ENCODE data around the gene CD9. TPM values are rescaled to one million over a fixed set of nuclear protein-coding genes. Genes with fewer than 3 reads are reported as not detected.

CD9 gene
- total RNA-seq, 1 donor from 2014 or later, result 6.0 TPM

DNA sequence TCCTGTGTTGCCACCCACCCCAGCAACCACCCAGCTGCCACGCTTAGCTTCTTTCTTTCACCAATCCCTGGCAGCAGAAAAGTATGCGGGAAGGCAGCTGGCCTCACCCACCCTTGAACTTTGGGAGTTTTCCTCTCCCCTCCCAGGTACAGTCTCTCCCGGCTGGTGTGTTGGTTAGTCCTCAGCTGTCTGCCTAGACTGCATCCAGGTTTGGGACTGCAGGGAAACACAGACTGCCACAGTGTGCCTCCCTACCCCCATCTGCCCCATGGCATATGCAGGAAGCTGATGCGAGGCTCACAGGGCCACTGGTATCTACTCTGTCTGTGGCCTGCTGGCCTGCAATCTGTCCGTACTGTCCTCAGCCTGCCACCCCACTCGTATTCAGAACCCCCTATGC lies 2.1 kb downstream of the CD9 start:
- H3K27ac Mint-ChIP-seq, result no peak overlapping the region
- TF ChIP-seq, protein P1, sequence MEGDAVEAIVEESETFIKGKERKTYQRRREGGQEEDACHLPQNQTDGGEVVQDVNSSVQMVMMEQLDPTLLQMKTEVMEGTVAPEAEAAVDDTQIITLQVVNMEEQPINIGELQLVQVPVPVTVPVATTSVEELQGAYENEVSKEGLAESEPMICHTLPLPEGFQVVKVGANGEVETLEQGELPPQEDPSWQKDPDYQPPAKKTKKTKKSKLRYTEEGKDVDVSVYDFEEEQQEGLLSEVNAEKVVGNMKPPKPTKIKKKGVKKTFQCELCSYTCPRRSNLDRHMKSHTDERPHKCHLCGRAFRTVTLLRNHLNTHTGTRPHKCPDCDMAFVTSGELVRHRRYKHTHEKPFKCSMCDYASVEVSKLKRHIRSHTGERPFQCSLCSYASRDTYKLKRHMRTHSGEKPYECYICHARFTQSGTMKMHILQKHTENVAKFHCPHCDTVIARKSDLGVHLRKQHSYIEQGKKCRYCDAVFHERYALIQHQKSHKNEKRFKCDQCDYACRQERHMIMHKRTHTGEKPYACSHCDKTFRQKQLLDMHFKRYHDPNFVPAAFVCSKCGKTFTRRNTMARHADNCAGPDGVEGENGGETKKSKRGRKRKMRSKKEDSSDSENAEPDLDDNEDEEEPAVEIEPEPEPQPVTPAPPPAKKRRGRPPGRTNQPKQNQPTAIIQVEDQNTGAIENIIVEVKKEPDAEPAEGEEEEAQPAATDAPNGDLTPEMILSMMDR (IDR thresholded peaks at IDR 0.05; ENCODE audit: unreplicated experiment), result no peak

GRCh38 chr12:6202846-6203245 lies 2.6 kb downstream of the CD9 start:
- Mint-ChIP-seq H3K4me1 (ENCODE audit: low read depth) (peaks cover 27% of the 10 kb centered on the region), H3K27me3 (peaks cover 78% of the 10 kb centered on the region), H3K27ac (no peak overlapping the region)

More for the DNA sequence above, 2.1 kb downstream of the CD9 start:
- Mint-ChIP-seq H3K4me3 (ENCODE audit: low read depth) (no peak overlapping the region), H3K4me1 (ENCODE audit: low read depth) (peaks cover 26% of the 10 kb centered on the region), H3K36me3 (ENCODE audit: insufficient read depth) (no peaks in the 10 kb centered on the region), H3K27me3 (peaks cover 78% of the 10 kb centered on the region), H3K9me3 (ENCODE audit: low read depth) (no peaks in the 10 kb centered on the region)
- no peak for DNase-seq (ENCODE audit: low spot score, unreplicated experiment)

DNA sequence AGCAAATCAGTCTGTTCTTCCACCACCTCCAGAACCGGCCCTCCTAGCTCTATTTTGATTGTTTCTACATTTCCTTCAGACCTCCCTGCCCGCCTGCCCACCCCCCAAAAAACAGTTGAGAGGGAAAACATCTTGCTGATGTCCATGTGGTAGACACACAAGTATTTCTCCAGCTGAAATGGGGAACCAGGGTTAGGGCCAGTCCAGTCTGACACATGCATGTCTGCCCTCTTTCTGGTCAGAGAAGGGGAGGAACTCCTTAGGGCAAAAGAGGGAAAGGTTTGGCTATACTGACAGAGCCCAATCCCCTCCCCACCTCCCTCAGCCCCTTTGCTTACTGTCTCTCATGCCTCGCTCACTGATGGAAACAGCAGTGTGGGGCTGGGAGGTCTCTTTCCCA lies 3.4 kb downstream of the CD9 start:
- Mint-ChIP-seq H3K27me3 (peaks cover 71% of the 10 kb centered on the region), H3K36me3 (ENCODE audit: insufficient read depth) (no peaks in the 10 kb centered on the region), H3K27ac (no peak overlapping the region), H3K4me3 (ENCODE audit: low read depth) (no peak overlapping the region), H3K4me1 (ENCODE audit: low read depth) (peaks cover 19% of the 10 kb centered on the region), H3K9me3 (ENCODE audit: low read depth) (no peaks in the 10 kb centered on the region)
- DNase-seq (ENCODE audit: low spot score, unreplicated experiment), result no peak
- TF ChIP-seq, protein P1 (IDR thresholded peaks at IDR 0.05; ENCODE audit: unreplicated experiment), result no peak

More at GRCh38 chr12:6202846-6203245, 2.6 kb downstream of the CD9 start:
- no peak for DNase-seq (ENCODE audit: low spot score, unreplicated experiment)
- TF ChIP-seq, protein P1 (IDR thresholded peaks at IDR 0.05; ENCODE audit: unreplicated experiment), result no peak
- Mint-ChIP-seq H3K36me3 (ENCODE audit: insufficient read depth) (no peaks in the 10 kb centered on the region), H3K4me3 (ENCODE audit: low read depth) (no peak overlapping the region), H3K9me3 (ENCODE audit: low read depth) (no peaks in the 10 kb centered on the region)

DNA sequence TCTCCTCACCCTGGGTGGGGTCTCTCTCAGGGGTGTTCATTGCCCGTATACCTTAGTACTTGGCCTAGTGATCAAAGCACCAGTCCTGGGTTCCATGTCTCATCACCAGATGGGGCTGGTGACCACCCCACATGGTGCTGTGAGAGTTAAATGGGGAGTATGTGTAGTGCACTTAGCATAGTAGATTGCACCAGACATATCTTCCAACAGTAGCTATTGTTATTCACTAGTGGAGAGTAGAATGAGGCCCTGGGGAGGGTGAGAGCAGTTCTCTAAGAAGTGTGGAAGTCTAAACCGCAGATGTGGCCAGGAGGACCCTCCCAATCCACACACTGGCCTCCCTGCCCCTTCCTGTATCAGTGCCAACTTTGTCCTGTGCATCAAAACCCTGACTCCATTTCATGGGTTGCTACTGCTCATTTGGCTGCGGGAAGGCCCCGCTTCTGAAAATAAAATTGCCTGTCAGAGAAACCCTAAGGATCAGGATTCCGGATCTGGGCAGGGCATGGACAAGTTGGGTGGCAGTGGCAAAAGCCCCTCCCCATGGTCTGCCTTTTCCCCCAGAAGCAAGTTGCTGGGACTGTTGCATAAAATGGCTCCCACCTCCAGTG lies 4.4 kb downstream of the CD9 start:
- H3K4me1 Mint-ChIP-seq (ENCODE audit: low read depth), result peaks cover 9% of the 10 kb centered on the region
- TF ChIP-seq, protein P1 (IDR thresholded peaks at IDR 0.05; ENCODE audit: unreplicated experiment), result no peak
- no peak overlapping the region for H3K27ac Mint-ChIP-seq
- peaks cover 64% of the 10 kb centered on the region for H3K27me3 Mint-ChIP-seq
- no peak overlapping the region for H3K4me3 Mint-ChIP-seq (ENCODE audit: low read depth)
- no peaks in the 10 kb centered on the region for H3K9me3 Mint-ChIP-seq (ENCODE audit: low read depth)
- no peaks in the 10 kb centered on the region for H3K36me3 Mint-ChIP-seq (ENCODE audit: insufficient read depth)
- DNase-seq (ENCODE audit: low spot score, unreplicated experiment), result no peak

GRCh38 chr12:6205144-6205539 lies 4.9 kb downstream of the CD9 start:
- H3K27me3 Mint-ChIP-seq, result peaks cover 65% of the 10 kb centered on the region
- no peak overlapping the region for H3K4me3 Mint-ChIP-seq (ENCODE audit: low read depth)
- TF ChIP-seq, protein P1 (IDR thresholded peaks at IDR 0.05; ENCODE audit: unreplicated experiment), result no peak
- no peaks in the 10 kb centered on the region for H3K36me3 Mint-ChIP-seq (ENCODE audit: insufficient read depth)
- no peaks in the 10 kb centered on the region for H3K9me3 Mint-ChIP-seq (ENCODE audit: low read depth)
- peaks cover 6% of the 10 kb centered on the region for H3K4me1 Mint-ChIP-seq (ENCODE audit: low read depth)
- DNase-seq (ENCODE audit: low spot score, unreplicated experiment), result no peak
- H3K27ac Mint-ChIP-seq, result no peak overlapping the region

All from progenitor cell of endocrine pancreas (in vitro differentiated cells).